ENCODE data around the gene S100P.

S100P gene

GRCh38 chr4:6676722-6677558, 16.7 kb upstream of the S100P start:
- TF ChIP-seq, protein P1, sequence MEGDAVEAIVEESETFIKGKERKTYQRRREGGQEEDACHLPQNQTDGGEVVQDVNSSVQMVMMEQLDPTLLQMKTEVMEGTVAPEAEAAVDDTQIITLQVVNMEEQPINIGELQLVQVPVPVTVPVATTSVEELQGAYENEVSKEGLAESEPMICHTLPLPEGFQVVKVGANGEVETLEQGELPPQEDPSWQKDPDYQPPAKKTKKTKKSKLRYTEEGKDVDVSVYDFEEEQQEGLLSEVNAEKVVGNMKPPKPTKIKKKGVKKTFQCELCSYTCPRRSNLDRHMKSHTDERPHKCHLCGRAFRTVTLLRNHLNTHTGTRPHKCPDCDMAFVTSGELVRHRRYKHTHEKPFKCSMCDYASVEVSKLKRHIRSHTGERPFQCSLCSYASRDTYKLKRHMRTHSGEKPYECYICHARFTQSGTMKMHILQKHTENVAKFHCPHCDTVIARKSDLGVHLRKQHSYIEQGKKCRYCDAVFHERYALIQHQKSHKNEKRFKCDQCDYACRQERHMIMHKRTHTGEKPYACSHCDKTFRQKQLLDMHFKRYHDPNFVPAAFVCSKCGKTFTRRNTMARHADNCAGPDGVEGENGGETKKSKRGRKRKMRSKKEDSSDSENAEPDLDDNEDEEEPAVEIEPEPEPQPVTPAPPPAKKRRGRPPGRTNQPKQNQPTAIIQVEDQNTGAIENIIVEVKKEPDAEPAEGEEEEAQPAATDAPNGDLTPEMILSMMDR (conservative IDR thresholded peaks at IDR 0.05), result no peak
- peak overlapping the region; percentile 93; the same call in 1 of the 2 replicates for H3K27ac ChIP-seq

- TF ChIP-seq, protein P1 (conservative IDR thresholded peaks at IDR 0.05), result no peak
These were observed 13.2 kb upstream of the S100P start for GRCh38 chr4:6680372-6681034.

GRCh38 chr4:6681191-6681590, 12.5 kb upstream of the S100P start:
- TF ChIP-seq, protein P1 (conservative IDR thresholded peaks at IDR 0.05), result peak; percentile 60
- H3K27ac ChIP-seq, result no peak overlapping the region

More at GRCh38 chr4:6680372-6681034, 13.2 kb upstream of the S100P start:
- no peak overlapping the region for H3K27ac ChIP-seq

- TF ChIP-seq, protein P1 (conservative IDR thresholded peaks at IDR 0.05), result no peak
- H3K27ac ChIP-seq, result no peak overlapping the region
These were observed 10.7 kb upstream of the S100P start for GRCh38 chr4:6682862-6683590.

DNA sequence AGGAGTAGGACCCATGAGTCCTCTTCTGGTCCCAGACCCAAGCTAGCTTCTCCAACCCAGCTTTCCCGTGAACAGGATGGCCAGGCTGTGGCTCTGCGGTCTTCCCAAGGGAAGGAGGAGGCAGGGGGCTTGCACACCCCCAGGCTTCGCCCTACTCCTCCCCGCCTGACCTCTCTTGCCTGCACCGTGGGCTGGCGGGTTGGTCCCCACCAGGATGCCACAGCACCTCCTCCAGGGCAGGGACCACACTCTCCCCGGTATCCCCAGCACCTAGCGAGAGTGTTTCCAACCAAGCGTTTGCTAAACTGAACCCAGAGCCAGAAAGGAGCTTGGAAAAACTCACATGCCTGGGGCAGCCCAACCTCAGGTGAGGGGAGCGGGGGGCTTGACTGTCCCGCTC, 9.0 kb upstream of the S100P start:
- TF ChIP-seq, protein P1 (conservative IDR thresholded peaks at IDR 0.05), result no peak
- H3K27ac ChIP-seq, result no peak overlapping the region

GRCh38 chr4:6686104-6686787, 7.4 kb upstream of the S100P start:
- H3K27ac ChIP-seq, result no peak overlapping the region; the same call in 1 of the 2 replicates
- TF ChIP-seq, protein P1 (conservative IDR thresholded peaks at IDR 0.05), result no peak

Data from VCaP (cell line).